BLaER1 (cell line): ENCODE data around the gene GMFB.

Experiments
- H3K27ac ChIP-seq: shearing (Covaris generic); formaldehyde crosslinking; 2 replicates; pipeline ENCODE4 v1.8.1; 2022
- H3K27me3 ChIP-seq: shearing (Covaris generic); formaldehyde crosslinking; 2 replicates; pipeline ENCODE4 v1.8.1; 2022
- H3K36me3 ChIP-seq: shearing (Covaris generic); formaldehyde crosslinking; 2 replicates; pipeline ENCODE4 v1.8.1; 2022
- H3K4me1 ChIP-seq: shearing (Covaris generic); formaldehyde crosslinking; 2 replicates; pipeline ENCODE4 v1.8.1; 2022
- H3K4me2 ChIP-seq: shearing (Covaris generic); formaldehyde crosslinking; 2 replicates; pipeline ENCODE4 v1.8.1; 2022
- H3K4me3 ChIP-seq: shearing (Covaris generic); formaldehyde crosslinking; 2 replicates; pipeline ENCODE4 v1.8.1; 2022
- H3K9ac ChIP-seq: shearing (Covaris generic); formaldehyde crosslinking; 2 replicates; pipeline ENCODE4 v1.8.1; 2022
- H3K9me3 ChIP-seq: shearing (Covaris generic); formaldehyde crosslinking; 2 replicates; pipeline ENCODE4 v1.8.1; 2022
- H4K20me1 ChIP-seq: shearing (Covaris generic); formaldehyde crosslinking; 2 replicates; pipeline ENCODE4 v1.8.1; 2022
- Cebpa-rat ChIP-seq: shearing (Covaris generic); IDR thresholded peaks from 2 replicates; pipeline ENCODE4 v1.8.1; 2022

GMFB gene

DNA sequence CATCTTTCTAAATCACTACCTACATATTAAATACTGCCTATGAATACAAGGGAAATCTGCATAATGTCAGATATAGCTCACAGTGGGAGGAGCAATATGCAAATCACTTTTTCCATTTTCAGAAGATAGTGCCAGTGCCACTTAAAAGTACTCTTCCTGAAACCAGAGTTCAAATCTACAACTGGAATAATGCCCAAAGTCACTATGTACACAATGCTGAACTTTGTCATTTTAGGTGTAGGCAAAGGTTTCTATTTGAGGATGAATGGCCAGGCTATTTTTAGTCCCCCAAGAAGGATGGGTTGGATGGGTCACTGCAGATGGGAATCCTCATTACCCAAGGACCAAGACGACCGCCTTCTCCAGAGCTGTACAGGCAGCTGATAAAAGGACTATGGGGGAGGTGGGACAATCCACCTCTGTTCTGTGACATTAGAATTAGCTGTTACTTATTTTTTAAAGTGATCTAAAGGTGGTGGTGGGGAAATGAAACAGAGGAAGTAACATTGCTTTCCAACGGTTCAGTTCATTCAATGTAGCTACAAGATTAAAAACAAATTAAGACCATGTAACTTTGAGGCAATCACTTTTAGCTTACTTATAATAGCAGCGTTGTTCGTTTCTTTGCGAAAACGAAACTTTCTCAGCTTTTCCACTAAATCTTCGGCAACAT is 5.6 kb downstream of the GMFB start:
- peaks cover 3% of the 10 kb centered on the region; the same call in 1 of the 2 replicates for H3K9me3 ChIP-seq
- H3K9ac ChIP-seq: no peak overlapping the region
- peaks cover 57% of the 10 kb centered on the region for H4K20me1 ChIP-seq
- TF ChIP-seq Cebpa-rat: no peak
- peak overlapping the region; percentile 24; the same call in 1 of the 2 replicates for H3K4me2 ChIP-seq
- peaks cover 56% of the 10 kb centered on the region for H3K36me3 ChIP-seq
- H3K4me1 ChIP-seq: peaks cover 44% of the 10 kb centered on the region
- H3K4me3 ChIP-seq: no peak overlapping the region
- no peak overlapping the region for H3K27ac ChIP-seq
- H3K27me3 ChIP-seq: no peaks in the 10 kb centered on the region

DNA sequence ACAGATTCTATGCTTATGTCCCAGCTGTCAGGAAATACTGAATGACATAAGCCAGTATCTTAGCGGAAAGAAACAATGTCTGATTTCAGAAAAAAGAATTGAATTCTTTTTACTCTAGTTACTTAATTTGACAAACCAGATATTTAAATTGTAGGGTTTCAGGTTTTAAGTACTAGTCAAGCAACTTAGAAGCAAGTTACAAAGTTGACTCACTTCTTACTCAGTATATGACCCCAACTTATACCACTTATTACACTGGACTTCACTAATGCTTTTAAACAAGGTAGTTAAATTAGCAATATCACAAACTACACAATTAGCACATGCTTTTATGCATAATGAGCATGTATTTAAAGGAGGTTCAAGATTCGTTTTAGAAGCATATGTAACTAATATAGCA is 7.1 kb downstream of the GMFB start:
- H3K9me3 ChIP-seq: peaks cover 3% of the 10 kb centered on the region; the same call in 1 of the 2 replicates
- H3K9ac ChIP-seq: no peak overlapping the region
- no peak overlapping the region for H3K27ac ChIP-seq
- H3K27me3 ChIP-seq: no peaks in the 10 kb centered on the region
- no peak overlapping the region for H3K4me3 ChIP-seq
- H3K4me1 ChIP-seq: peaks cover 30% of the 10 kb centered on the region
- H3K36me3 ChIP-seq: peaks cover 57% of the 10 kb centered on the region
- H3K4me2 ChIP-seq: no peak overlapping the region
- H4K20me1 ChIP-seq: peaks cover 47% of the 10 kb centered on the region
- no peak for TF ChIP-seq Cebpa-rat

GRCh38 chr14:54480830-54481562 is 7.8 kb downstream of the GMFB start:
- Histone ChIP-seq H3K27ac (no peak overlapping the region), H3K4me2 (no peak overlapping the region), H3K36me3 (peaks cover 59% of the 10 kb centered on the region)

DNA sequence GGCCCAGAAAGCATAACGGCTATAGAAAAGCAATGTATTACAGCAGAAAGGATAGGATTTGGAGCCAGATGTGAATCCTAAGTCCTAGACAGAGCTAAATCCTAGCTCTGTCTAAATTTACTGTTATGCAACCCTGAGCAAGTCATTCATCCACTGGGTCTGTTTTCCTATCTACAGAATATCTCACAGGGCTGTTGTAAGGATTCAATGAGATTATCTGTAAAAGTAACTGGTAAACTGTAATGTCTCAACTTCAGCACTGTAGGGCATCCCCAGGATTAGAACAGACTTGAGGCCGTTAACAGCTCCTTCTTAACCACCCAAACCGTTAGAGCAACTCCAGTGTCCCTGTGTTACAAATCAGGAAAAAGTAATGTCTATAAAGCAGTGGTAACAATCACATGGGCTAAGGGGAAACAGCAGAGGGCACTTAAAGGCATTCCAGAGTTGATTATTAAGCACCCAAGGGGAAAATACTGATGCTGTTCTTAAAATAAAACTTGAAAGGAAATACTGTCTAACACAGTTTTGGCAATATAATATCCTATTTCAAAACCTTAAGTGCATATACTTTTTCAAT is 10.1 kb downstream of the GMFB start:
- no peaks in the 10 kb centered on the region for H3K27me3 ChIP-seq
- peaks cover 75% of the 10 kb centered on the region for H3K36me3 ChIP-seq
- H3K4me1 ChIP-seq: peaks cover 13% of the 10 kb centered on the region
- H3K4me3 ChIP-seq: no peak overlapping the region
- no peak overlapping the region for H3K27ac ChIP-seq
- no peak for TF ChIP-seq Cebpa-rat
- H3K9me3 ChIP-seq: no peaks in the 10 kb centered on the region
- no peak overlapping the region for H3K9ac ChIP-seq
- peaks cover 18% of the 10 kb centered on the region for H4K20me1 ChIP-seq
- no peak overlapping the region for H3K4me2 ChIP-seq

More at GRCh38 chr14:54480830-54481562, 7.8 kb downstream of the GMFB start:
- Histone ChIP-seq H3K4me1 (peaks cover 25% of the 10 kb centered on the region), H4K20me1 (peaks cover 40% of the 10 kb centered on the region), H3K4me3 (no peak overlapping the region), H3K27me3 (no peaks in the 10 kb centered on the region), H3K9ac (no peak overlapping the region), H3K9me3 (peaks cover 3% of the 10 kb centered on the region; the same call in 1 of the 2 replicates)
- no peak for TF ChIP-seq Cebpa-rat

GRCh38 chr14:54475911-54476310 is 12.9 kb downstream of the GMFB start:
- H3K4me3 ChIP-seq: no peak overlapping the region
- H3K4me2 ChIP-seq: no peak overlapping the region
- H4K20me1 ChIP-seq: no peaks in the 10 kb centered on the region
- no peak overlapping the region for H3K9ac ChIP-seq
- TF ChIP-seq Cebpa-rat: no peak
- no peaks in the 10 kb centered on the region for H3K27me3 ChIP-seq
- H3K4me1 ChIP-seq: peaks cover 3% of the 10 kb centered on the region; the same call in 1 of the 2 replicates
- H3K36me3 ChIP-seq: peaks cover 67% of the 10 kb centered on the region
- no peak overlapping the region for H3K27ac ChIP-seq
- no peaks in the 10 kb centered on the region for H3K9me3 ChIP-seq

DNA sequence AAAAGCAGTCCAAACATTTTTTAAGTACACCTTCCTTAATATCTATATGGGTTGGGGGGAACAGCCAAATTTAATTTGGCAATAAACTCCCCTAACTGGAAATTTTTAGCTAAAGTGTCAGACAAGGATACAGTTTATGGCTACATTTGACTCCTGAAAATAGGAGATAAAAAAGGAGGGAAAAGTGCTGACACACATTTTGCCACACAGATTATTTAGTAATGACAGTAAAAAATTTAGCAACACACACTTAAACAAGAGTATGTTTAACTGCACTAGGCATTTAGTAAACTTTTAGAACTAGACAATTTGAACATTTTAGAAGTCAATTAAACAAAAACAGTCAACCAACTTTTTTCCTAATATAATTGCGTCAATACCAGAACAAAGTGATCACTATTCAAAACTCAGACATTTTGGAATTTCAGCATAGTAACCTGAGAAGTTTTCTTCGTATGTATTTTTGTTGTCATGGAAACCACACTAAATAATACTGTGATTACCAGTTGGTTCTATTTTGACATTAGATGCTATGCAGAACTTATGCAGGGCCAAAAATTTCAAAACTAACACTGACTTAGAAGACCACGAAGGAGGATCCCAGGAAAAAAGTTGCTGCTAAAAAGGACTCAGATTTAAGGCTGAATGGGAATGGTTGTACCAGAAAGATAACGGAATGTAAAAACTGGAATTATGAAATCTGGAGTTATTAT is 13.4 kb downstream of the GMFB start:
- Histone ChIP-seq H3K4me2 (no peak overlapping the region), H3K9ac (no peak overlapping the region), H3K4me3 (no peak overlapping the region), H3K27me3 (no peaks in the 10 kb centered on the region), H4K20me1 (no peaks in the 10 kb centered on the region), H3K36me3 (peaks cover 62% of the 10 kb centered on the region), H3K4me1 (no peaks in the 10 kb centered on the region), H3K27ac (no peak overlapping the region), H3K9me3 (no peaks in the 10 kb centered on the region)
- TF ChIP-seq Cebpa-rat: no peak

GRCh38 chr14:54474232-54474793 is 14.5 kb downstream of the GMFB start:
- H3K9me3 ChIP-seq: no peaks in the 10 kb centered on the region
- H3K4me1 ChIP-seq: no peaks in the 10 kb centered on the region
- no peak overlapping the region for H3K9ac ChIP-seq
- no peak for TF ChIP-seq Cebpa-rat
- no peak overlapping the region for H3K27ac ChIP-seq
- H3K36me3 ChIP-seq: peaks cover 53% of the 10 kb centered on the region
- H3K4me2 ChIP-seq: no peak overlapping the region
- H3K4me3 ChIP-seq: no peak overlapping the region
- no peaks in the 10 kb centered on the region for H4K20me1 ChIP-seq
- H3K27me3 ChIP-seq: no peaks in the 10 kb centered on the region

- no peak overlapping the region for H3K9ac ChIP-seq
- H3K27me3 ChIP-seq: no peaks in the 10 kb centered on the region
- no peak overlapping the region for H3K4me3 ChIP-seq
- H3K9me3 ChIP-seq: peaks cover 13% of the 10 kb centered on the region
- H3K27ac ChIP-seq: no peak overlapping the region
- H3K4me1 ChIP-seq: no peaks in the 10 kb centered on the region
- no peak for TF ChIP-seq Cebpa-rat
- peaks cover 40% of the 10 kb centered on the region for H3K36me3 ChIP-seq
- H4K20me1 ChIP-seq: no peaks in the 10 kb centered on the region
- no peak overlapping the region for H3K4me2 ChIP-seq
Measured at GRCh38 chr14:54472315-54472714, 16.5 kb downstream of the GMFB start.

- H3K9me3 ChIP-seq: peaks cover 18% of the 10 kb centered on the region
- no peaks in the 10 kb centered on the region for H4K20me1 ChIP-seq
- H3K4me3 ChIP-seq: no peak overlapping the region
- no peak for TF ChIP-seq Cebpa-rat
- no peak overlapping the region for H3K27ac ChIP-seq
- H3K4me1 ChIP-seq: no peaks in the 10 kb centered on the region
- H3K36me3 ChIP-seq: peaks cover 39% of the 10 kb centered on the region
- no peak overlapping the region for H3K4me2 ChIP-seq
- H3K9ac ChIP-seq: no peak overlapping the region
- H3K27me3 ChIP-seq: no peaks in the 10 kb centered on the region
Measured at GRCh38 chr14:54471641-54472040, 17.1 kb downstream of the GMFB start.
